ENCODE measurements around the gene LAMA3.

LAMA3 gene

DNA sequence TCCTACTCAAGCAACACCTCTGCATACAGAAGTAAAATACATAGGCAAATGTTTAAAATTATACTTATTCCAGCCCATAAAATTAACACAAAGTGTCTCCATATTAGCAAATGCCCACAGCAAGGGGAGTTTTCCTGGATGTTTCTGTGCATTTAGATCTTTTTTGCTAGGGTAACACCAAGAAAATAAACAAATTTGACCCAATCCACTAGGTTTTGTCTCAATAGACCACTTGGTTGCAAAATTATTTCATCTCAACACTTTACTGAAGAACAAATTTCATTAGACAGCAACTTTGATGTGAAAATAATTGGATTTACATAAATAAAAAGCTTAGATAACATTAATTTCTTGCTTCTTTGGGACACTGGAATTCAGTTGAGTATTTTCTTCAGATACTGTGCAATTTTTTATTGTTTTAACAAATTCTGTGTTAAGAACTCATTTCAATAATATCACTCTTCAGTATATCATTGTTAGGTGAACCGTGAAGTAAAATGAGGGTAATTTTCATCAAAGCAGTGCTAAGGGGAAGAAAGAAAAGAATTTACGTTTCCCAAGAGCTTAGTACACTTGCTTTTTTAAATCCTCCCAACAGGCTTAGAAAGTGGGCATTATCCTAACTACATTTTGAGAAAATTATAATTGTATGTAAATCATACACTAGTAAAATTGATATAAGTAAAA lies 191.8 kb downstream of the LAMA3 start:
- no peak for DNase-seq

- DNase-seq: no peak
Measured at GRCh38 chr18:23881778-23882177, 192.5 kb downstream of the LAMA3 start.

- no peak for DNase-seq
Measured at GRCh38 chr18:23882616-23883276, 193.5 kb downstream of the LAMA3 start.

- DNase-seq: no peak
Measured at GRCh38 chr18:23883277-23883790, 194.1 kb downstream of the LAMA3 start.

DNA sequence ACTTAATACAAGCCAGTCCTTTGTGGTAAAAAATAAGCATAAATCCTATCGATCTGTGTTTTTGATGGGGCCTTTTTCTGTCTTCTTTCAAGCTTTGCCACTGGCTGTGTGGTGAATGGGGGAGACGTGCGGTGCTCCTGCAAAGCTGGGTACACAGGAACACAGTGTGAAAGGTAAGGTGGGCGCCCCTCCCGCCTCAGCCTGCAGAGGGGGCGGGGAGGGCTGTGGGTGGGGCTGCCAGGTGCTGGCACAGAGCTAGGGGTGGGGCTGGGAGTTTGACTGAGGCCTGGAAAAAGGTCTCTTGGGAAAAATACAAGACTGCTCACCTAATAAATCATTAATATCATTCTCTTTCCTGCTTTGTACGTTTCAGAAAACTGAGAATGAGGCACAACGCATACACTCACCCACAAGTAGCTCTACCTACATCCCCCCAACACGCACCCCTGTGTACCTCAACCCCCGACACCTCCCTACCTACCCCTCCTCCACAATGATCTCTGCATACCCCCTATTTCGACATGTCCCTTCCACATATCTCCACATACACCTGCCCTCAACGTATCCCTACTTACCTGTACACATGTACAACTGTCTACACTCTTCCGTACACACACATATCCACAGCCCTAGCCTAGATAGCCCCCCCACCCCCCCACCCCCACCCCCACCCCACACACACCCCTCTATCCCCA lies 195.6 kb downstream of the LAMA3 start:
- no peak for DNase-seq

DNA sequence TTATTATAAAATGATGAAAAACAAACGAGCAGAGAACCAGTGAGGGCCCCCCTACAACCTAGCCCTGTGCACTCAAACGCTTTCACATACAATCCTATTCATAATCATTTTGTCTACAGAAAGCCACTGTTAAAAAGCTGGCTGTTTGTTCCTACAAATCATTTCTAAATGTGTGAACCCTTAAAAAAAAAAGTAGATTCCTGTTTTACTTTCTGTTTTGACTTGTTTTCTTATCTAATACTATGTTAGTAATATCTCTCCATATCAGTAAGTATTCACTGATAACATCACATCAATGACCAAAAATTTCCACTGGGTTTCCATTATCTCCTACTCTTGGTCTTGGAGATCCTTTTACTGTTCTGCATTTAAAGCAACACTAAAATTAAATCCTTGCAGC lies 196.5 kb downstream of the LAMA3 start:
- DNase-seq: no peak

GRCh38 chr18:23887035-23887434 lies 197.8 kb downstream of the LAMA3 start:
- DNase-seq: no peak

DNA sequence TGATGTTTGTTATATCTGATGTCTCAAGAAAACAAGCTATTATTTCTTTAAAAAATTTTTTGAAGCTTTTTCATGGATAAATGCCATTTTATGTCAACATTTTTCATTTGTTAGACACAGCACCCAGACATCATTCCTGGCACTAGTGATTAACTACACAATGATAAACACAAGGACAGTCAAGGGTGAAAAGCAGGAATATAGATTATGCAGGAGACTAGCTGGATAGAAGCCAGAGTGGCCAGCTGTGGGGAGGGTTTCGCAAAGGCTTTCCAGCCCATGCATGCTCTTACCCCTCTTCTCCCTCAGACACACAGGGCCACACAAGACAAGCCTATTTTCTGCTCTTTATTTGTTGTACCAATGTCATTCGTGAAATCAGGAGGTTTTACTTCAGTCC lies 198.2 kb downstream of the LAMA3 start:
- no peak for DNase-seq

DNA sequence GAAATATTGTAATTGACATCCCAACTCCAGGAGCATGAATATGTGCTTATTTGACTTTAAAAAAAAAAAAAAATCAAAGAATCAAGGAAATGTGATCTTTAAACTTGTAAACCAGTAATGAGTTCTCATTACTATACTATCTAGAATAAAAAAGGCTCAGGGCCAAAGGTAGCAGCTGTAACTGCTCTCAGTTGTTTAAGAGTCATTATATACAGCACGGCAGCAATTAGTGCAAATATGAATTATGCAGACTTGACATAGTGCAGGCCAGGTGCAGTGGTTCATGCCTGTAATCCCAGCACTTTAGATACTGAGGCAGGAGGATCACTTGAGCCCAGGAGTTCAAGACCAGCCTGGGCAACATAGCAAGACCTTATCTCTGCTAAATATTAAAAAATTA lies 199.6 kb downstream of the LAMA3 start:
- no peak for DNase-seq

- no peak for DNase-seq
Measured at GRCh38 chr18:23889907-23890306, 200.7 kb downstream of the LAMA3 start.

GRCh38 chr18:23890589-23890988 lies 201.3 kb downstream of the LAMA3 start:
- no peak for DNase-seq

DNA sequence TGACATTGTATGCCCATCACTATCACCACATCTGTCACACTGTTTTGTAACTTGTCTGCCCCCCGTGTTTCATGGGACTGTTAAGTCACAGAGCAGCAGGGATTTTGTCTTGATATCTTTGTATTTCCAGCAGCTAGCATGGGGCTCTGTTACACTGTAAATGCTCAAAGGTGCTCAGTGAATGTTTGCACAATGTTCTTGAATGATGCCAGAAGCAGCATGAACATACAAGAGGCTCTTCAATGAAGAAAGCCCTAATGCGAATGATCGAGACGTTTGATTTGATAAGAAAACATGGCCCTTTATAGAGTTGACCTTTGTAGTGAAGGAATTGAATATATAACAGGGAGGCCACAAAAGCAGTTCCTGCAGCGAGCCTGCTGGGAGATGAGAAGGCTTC lies 204.4 kb downstream of the LAMA3 start:
- no peak for DNase-seq

GRCh38 chr18:23894661-23895175 lies 205.5 kb downstream of the LAMA3 start:
- DNase-seq: no peak

- DNase-seq: no peak
Measured at GRCh38 chr18:23897291-23897690, 208.0 kb downstream of the LAMA3 start.

GRCh38 chr18:23897733-23898132 lies 208.5 kb downstream of the LAMA3 start:
- no peak for DNase-seq

DNA sequence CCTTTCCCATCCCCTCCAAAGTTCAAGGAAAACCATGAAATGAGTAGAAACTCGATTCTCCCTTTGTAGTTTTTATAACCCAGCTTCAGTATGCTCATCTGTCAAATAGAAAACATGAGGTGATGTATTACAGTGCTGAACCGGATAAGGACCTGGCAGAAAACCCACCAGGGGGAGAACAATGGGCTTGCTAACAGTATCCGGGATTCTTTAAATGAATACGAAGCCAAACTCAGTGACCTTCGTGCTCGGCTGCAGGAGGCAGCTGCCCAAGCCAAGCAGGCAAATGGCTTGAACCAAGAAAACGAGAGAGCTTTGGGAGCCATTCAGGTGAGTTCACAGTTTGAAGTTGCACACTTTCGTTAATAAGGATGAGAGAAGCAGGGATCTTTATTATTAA lies 211.7 kb downstream of the LAMA3 start:
- DNase-seq: no peak

GRCh38 chr18:23902396-23902795 lies 213.1 kb downstream of the LAMA3 start:
- DNase-seq: no peak

DNA sequence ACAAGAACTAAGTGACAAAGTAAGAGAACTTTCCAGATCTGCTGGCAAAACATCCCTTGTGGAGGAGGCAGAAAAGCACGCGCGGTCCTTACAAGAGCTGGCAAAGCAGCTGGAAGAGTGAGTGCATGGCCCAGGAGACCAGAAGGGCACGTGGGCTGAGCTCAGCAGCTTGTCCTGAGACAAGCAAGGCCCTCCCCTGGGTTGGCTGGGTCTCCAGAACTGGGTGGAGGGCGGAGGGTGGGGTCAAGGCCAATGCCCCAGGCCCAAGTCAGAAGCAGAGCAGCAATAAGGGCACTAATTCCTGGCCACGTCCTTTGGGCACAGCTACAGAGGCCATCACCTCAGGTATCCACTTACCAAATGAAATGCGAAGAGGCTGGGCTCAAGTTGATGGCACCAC lies 214.7 kb downstream of the LAMA3 start:
- no peak for DNase-seq

DNA sequence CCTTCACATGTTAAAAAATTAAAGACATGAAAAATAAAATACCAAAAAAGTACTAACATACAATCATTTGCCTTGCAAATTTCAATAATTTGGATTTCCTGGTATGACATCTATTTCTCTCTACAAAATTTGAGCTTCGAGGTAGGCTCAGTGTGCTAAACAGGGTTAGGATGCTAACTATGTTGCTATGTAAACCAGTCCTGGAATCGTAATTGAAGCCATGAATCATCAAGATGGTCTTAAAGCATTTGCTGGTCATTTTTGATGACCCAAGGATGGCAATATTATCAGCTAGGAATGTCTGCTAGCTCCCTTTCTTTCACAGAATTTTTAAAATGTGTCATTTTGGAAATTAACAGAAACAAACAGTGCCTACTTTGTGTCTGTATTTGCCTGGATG lies 217.4 kb downstream of the LAMA3 start:
- DNase-seq: no peak

DNA sequence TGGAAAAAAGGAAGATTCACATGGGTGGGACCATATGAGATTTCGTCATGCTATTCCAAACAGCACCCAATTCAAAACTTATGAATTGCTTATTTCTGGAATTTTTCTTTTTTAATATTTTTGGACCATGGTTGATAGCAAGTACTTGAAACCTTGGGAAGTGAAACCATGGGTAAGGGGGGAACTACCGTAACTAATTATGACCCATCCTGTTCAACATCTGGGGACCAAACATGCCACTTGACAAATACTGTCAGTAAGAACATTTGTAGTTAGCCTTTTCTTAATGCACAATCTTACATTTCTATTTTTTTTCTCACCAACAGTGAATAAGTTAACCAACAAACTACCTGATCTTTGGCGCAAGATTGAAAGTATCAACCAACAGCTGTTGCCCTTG lies 219.6 kb downstream of the LAMA3 start:
- DNase-seq: no peak

- DNase-seq: no peak
Measured at GRCh38 chr18:23910032-23910431, 220.8 kb downstream of the LAMA3 start.

DNA sequence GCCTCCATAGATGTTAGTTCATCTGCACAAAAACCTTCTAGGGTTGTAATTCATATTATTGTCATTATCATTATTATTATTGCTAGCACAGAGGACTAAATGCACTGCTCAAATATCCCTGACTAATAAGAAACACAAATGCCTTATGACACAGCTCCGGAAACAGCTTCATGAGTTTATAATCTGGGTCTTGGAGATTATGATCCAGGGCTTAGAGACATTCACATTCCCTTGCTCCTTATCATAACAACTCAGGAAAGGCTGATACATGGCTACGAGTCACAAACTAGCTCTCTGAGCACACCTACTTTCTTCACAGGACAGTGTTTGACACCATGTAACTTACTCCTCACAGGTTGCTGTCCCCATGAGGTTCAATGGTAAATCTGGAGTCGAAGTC lies 223.1 kb downstream of the LAMA3 start:
- DNase-seq: no peak

DNA sequence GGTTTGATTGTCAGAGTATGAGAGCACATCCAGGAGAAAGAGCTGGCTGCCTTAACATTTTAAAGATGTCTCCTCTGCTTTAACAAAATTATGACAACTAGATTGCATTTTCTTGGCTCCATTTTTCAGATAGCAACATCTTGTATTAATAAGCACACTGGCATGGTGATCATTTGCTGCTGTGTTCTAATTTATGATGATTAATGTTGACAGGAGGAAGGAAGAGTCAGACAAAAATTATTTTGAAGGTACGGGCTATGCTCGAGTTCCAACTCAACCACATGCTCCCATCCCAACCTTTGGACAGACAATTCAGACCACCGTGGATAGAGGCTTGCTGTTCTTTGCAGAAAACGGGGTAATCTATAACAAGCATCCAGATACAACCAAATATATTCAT lies 227.1 kb downstream of the LAMA3 start:
- no peak for DNase-seq

All from right forelimb (tissue), 1 donor.